Stomach (tissue), 9 donors: ENCODE results near the gene TTC13. TPM values are rescaled to one million over a fixed set of nuclear protein-coding genes. Genes with fewer than 3 reads are reported as not detected.
"Not testable (repeated sequence)": the region's sequence is repeated elsewhere in the genome, so short reads cannot be mapped to it uniquely, and the experiment has no call there.

Source experiments
- DNase-seq, 2 donors: peaks; one replicate each; pipeline versions ENCODE4 v3.0.0 to v3.0.0-alpha.2; 2013 to 2019
- H3K27ac ChIP-seq, 5 donors: fragments of 200-600 bp in 4 of 5; sonication (generic) in 4 of 5; one replicate each; pipeline ENCODE4 v1.5.1; 2013 to 2019; ENCODE audit warnings: mild to moderate bottlenecking in 1 of 5, moderate library complexity in 1 of 5
- H3K27me3 ChIP-seq, 3 donors: fragments of 200-600 bp; sonication (generic); one replicate each; pipeline ENCODE4 v1.5.1; 2017 to 2019; ENCODE audit warnings: mixed run types in 1 of 3
- H3K36me3 ChIP-seq, 4 donors: fragments of 200-600 bp; sonication (generic); 1 replicate in 3 of 4; 2 replicates in 1 of 4; pipeline ENCODE4 v1.5.1; 2016 to 2019
- H3K4me1 ChIP-seq, 4 donors: fragments of 200-600 bp; sonication (generic); one replicate each; pipeline ENCODE4 v1.5.1; 2016 to 2019
- H3K4me3 ChIP-seq, 4 donors: fragments of 200-600 bp; sonication (generic) in 3 of 4; one replicate each; pipeline ENCODE4 v1.5.1; 2016 to 2019; ENCODE audit warnings: mild to moderate bottlenecking in 1 of 4
- H3K9me3 ChIP-seq, 4 donors: fragments of 200-600 bp; sonication (generic); one replicate each; pipeline ENCODE4 v1.5.1; 2016 to 2019
- CTCF ChIP-seq, 7 experiments: fragments of 450-650 bp in 4 of 7; fragments of 200-600 bp in 3 of 7; sonication (generic) in 3 of 7; IDR thresholded peaks; one replicate each; pipeline ENCODE4 v1.5.1; 2016 to 2019; ENCODE audit warnings: antibody characterized with exemption in 7 of 7, control low read depth in 2 of 7, mild to moderate bottlenecking in 1 of 7
- EP300 ChIP-seq: sonication (generic); formaldehyde crosslinking; IDR thresholded peaks from one replicate; pipeline ENCODE4 v1.6.1; 2017; ENCODE audit warnings: antibody characterized with exemption
- POLR2A ChIP-seq, 4 donors: fragments of 450-650 bp; IDR thresholded peaks; one replicate each; pipeline ENCODE4 v1.6.1; 2016; ENCODE audit warnings: antibody characterized with exemption in 4 of 4, control low read depth in 2 of 4, mild to moderate bottlenecking in 1 of 4, moderate library complexity in 1 of 4
- POLR2AphosphoS5 ChIP-seq, 3 donors: sonication (generic); formaldehyde crosslinking; IDR thresholded peaks; one replicate each; pipeline ENCODE4 v1.6.1; 2016; ENCODE audit warnings: antibody characterized with exemption in 3 of 3
- WGBS, 5 donors: extraction: QIAGEN DNeasy Blood & Tissue Kit in 3 of 5; methylation state at CpG; one replicate each; pipeline versions ENCODE4 v1.1.5 to v1.1.7; 2013 to 2018; 5-methylcytosine and 5-hydroxymethylcytosine counted together
- intact Hi-C: fragments of 100-400 bp; cut with DNase I; formaldehyde crosslinking; loops from one replicate; pipeline ENCODE4 v1.15.1; 2023; ENCODE audit warnings: low total_unique reads
- polyA plus RNA-seq, 3 donors: library from polyadenylated mRNA; stranded (reverse); fragments of 200-250 nt; gene quantifications; one replicate each; pipeline ENCODE4 v1.2.3, GENCODE V29; 2013
- total RNA-seq, 5 donors: library from RNA; depleted of rRNA; stranded (reverse); fragments of >200 nt; gene quantifications; one replicate each; pipeline versions ENCODE4 v1.1.0 to v1.2.3, GENCODE V29; 2014 to 2016
- donor health status: healthy with polysubstance abuse.
- donor health status: Bipolar disorder and iron deficiency.
- donor health status: healthy.

Gene TTC13
- total and polyA plus RNA-seq, 8 donors: 2.1 to 117 (median 35.4) TPM

- H3K27ac ChIP-seq: no peak overlapping the region
- TF ChIP-seq CTCF (IDR thresholded peaks at IDR 0.05): no peak
- TF ChIP-seq EP300: no peak
- TF ChIP-seq POLR2AphosphoS5 (IDR thresholded peaks at IDR 0.05): no peak
- TF ChIP-seq POLR2A (IDR thresholded peaks at IDR 0.05): no peak
- intact Hi-C loops: no loop called here
- H3K4me1 ChIP-seq: peaks cover 0 to 3% (median 0%) of the 10 kb centered on the region in 4 donors
- H3K9me3 ChIP-seq: no peaks in the 10 kb centered on the region
- H3K27me3 ChIP-seq: no peaks in the 10 kb centered on the region
- no peak overlapping the region for H3K4me3 ChIP-seq
- DNase-seq: no peak
- H3K36me3 ChIP-seq: no peaks in the 10 kb centered on the region
- WGBS, 5 donors: 72 to 90% (median 85%) methylated on average over 6 of the region's 6 CpGs
Observed at GRCh38 chr1:231026576-231026975, 47.9 kb upstream of the TTC13 start.

GRCh38 chr1:231023150-231023549 is 44.5 kb upstream of the TTC13 start:
- Histone ChIP-seq H3K9me3 (no peaks in the 10 kb centered on the region), H3K27ac (no peak overlapping the region), H3K27me3 (no peaks in the 10 kb centered on the region), H3K4me1 (peaks cover 0 to 12% (median 0%) of the 10 kb centered on the region in 4 donors), H3K36me3 (peaks cover 0 to 11% (median 8%) of the 10 kb centered on the region in 4 donors), H3K4me3 (no peak overlapping the region)
- 88 to 94% (median 91%) methylated on average over 9 of the region's 9 CpGs for WGBS, 5 donors
- DNase-seq: no peak
- intact Hi-C loops: no loop called here
- no peak for TF ChIP-seq CTCF (IDR thresholded peaks at IDR 0.05)

GRCh38 chr1:231022543-231022942 is 43.9 kb upstream of the TTC13 start:
- intact Hi-C loops, H3K9me3 ChIP-seq, H3K27me3 ChIP-seq, H3K27ac ChIP-seq, DNase-seq, H3K4me3 ChIP-seq: not testable (repeated sequence)
- peaks cover 0 to 14% (median 12%) of the 10 kb centered on the region in 4 donors for H3K36me3 ChIP-seq
- peaks cover 0 to 12% (median 0%) of the 10 kb centered on the region in 4 donors for H3K4me1 ChIP-seq
- WGBS, 5 donors: 91 to 96% (median 93%) methylated on average over 7 of the region's 7 CpGs

- H3K27me3 ChIP-seq: no peaks in the 10 kb centered on the region
- peaks cover 0 to 12% (median 0%) of the 10 kb centered on the region in 4 donors for H3K4me1 ChIP-seq
- H3K36me3 ChIP-seq: peaks cover 0 to 14% (median 12%) of the 10 kb centered on the region in 4 donors
- intact Hi-C loops: no loop called here
- H3K27ac ChIP-seq: peak overlapping the region in 4 of 5 donors; percentile 59 to 79 (median 64)
- H3K4me3 ChIP-seq: no peak overlapping the region
- WGBS, 5 donors: 76 to 88% (median 84%) methylated on average over 12 of the region's 12 CpGs
- TF ChIP-seq CTCF (IDR thresholded peaks at IDR 0.05): no peak
- TF ChIP-seq EP300: no peak
- no peak for TF ChIP-seq POLR2A (IDR thresholded peaks at IDR 0.05)
- TF ChIP-seq POLR2AphosphoS5 (IDR thresholded peaks at IDR 0.05): no peak
- H3K9me3 ChIP-seq: no peaks in the 10 kb centered on the region
- no peak for DNase-seq
Observed at GRCh38 chr1:231021540-231022031, 42.9 kb upstream of the TTC13 start.

GRCh38 chr1:231020816-231021215 is 42.2 kb upstream of the TTC13 start:
- H3K36me3 ChIP-seq: peaks cover 0 to 14% (median 12%) of the 10 kb centered on the region in 4 donors
- H3K4me3 ChIP-seq: no peak overlapping the region
- H3K27ac ChIP-seq: peak overlapping the region; percentile 59 to 79 (median 64)
- H3K27me3 ChIP-seq: no peaks in the 10 kb centered on the region
- TF ChIP-seq CTCF (IDR thresholded peaks at IDR 0.05) (no peak), POLR2AphosphoS5 (IDR thresholded peaks at IDR 0.05) (peak in 1 of 3 donors; percentile 57), EP300 (no peak), POLR2A (IDR thresholded peaks at IDR 0.05) (no peak)
- 49 to 63% (median 56%) methylated on average over 7 of the region's 7 CpGs for WGBS, 5 donors
- H3K4me1 ChIP-seq: peaks cover 0 to 12% (median 0%) of the 10 kb centered on the region in 4 donors
- intact Hi-C loops: no loop called here
- H3K9me3 ChIP-seq: no peaks in the 10 kb centered on the region
- no peak for DNase-seq
